Activated CD4-positive, CD25-positive, alpha-beta regulatory T cell treated with anti-CD3 and anti-CD28 coated beads, Interleukin-2, amount 50 U/mL, for 72 hours (primary cell): ENCODE results near the gene ZSWIM3.

Source experiments
- DNase-seq: peaks from one replicate; pipeline ENCODE4 v3.0.0; 2021

The ZSWIM3 gene

DNA sequence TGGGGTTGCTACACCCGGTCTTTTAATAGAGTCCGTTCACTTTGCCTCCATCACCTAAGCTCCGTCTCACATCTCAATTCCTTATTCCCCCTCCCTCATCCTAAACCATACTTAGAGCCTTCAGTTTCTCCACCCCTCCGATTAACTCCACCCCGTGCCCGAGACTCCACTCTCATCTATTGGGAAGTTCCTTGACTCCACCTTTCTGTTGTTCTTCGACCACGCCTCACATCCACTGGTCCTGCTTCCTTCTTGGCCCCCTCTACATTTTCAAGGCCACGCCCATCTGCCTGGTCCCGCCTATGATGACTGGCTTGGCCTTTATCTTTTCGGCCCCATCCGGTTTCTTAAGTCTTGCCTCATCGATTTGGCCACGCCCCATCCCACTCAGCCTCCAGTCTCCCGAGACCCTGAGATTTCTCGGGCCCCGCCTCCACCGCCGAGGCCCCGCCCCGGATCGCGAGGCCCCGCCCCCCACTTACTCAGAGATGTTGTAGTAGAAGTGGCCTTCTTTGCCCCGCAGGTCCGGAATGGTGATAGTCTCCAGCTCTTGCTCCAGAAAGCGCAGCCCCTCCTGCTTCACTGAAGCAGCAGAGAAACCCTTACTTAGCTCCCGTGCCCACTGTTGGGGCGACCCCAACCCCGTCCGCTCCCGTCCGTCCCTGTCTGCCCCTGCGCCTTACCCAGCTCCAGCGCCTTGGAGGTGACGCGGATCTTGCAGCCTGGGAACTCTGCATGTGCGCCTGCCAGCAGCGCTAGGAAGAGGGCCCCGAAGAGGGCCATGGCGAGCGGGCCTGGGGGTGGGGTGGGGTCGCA is 53.5 kb downstream of the ZSWIM3 start:
- DNase-seq = peak; percentile 94

DNA sequence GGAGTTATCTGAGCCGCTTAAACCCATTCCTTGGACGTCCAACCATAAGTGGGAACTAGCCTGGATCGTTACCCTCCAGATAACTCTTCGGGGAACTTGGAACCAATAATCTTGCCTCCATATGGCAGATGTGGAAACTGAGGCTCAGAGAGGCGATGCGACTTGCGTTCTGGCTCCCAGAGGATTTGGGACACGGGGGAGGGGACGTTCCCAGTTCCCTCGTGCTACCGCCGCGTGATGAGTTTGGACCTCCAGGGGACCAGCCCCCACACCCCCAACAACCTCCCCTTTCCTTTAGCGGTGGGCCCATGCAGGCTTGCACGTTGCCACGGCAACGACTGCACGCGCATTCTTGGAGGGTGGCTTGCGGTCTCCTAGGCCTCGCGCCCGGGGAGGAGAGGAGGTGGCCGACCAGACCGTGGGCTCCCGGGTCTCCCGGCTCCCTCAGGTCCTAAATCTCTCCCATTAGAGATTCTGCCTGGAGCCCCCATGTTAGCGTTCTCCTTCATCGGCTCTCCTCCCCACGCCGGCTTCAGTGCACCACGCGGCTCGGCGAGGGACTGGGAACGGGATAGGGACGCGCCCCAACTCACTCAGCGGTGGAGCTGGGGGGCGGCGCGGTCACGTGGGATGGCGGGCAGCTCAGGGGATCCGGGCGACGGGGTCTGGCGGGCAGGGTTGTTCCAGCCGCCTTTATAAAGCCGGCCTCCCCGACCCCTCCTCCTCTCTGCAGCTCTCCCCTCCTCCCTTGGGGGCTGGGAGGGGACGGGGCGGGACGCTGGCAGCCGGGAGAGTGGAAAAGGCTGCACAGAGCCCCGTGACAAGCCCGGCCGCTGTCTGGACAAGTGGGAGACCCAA is 54.3 kb downstream of the ZSWIM3 start, which contains the start of gene PLTP:
Gene PLTP, minus strand, starts transcription at position 670 of the 858 bp plus-strand sequence. CDS start 703 bp downstream, outside the sequence.
- DNase-seq = no peak

DNA sequence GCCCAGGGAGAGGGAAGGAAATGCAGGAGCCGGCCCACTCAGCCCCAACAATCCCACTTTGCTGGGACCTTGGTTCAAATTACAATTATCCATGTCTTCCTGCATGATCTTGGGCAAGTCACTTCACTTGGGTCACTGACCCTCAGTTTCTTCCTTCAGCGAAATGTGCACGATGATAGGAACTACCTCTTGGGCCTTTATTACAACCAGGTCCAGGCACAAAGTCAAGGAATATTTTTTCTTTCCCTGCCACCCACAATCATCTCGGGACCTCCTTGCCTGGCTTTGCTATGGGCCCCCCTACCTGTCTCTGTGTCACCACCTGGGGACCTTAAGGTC is 54.9 kb downstream of the ZSWIM3 start:
- DNase-seq = no peak

DNA sequence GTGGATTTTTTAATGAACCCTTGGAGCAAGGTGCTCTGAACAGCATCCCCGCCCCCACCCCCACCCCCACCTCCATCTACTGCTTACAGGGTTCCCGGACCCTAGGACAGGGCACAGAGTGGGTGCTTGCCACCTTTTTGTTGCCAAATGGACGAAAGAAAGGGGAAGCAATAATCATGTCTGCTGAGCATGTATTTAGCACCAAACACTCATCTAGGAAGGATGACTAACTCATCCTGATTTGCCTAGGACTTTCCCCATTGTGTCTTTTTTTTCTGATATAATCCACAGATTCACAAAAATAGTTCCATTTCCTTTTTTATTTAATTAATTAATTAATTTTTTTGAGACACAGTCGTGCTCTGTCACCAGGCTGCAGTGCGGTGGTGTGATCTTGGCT is 55.7 kb downstream of the ZSWIM3 start:
- no peak for DNase-seq

DNA sequence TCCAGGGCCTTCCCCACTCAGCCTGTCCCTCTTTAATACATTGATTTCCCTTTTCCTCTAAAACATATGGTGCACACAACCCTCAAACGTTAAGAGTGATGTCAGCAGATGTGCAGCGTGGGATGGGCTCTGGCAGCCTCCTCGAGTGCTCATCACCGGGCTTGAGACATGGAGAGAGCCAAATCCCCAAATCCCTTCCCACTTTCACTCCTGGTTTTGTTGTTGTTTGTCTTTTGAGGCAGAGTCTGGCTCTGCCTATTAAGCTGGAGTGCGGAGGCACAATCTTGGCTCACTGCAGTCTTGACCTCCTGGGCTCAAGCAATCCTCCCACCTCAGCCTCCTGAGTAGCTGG is 60.4 kb downstream of the ZSWIM3 start:
- no peak for DNase-seq

DNA sequence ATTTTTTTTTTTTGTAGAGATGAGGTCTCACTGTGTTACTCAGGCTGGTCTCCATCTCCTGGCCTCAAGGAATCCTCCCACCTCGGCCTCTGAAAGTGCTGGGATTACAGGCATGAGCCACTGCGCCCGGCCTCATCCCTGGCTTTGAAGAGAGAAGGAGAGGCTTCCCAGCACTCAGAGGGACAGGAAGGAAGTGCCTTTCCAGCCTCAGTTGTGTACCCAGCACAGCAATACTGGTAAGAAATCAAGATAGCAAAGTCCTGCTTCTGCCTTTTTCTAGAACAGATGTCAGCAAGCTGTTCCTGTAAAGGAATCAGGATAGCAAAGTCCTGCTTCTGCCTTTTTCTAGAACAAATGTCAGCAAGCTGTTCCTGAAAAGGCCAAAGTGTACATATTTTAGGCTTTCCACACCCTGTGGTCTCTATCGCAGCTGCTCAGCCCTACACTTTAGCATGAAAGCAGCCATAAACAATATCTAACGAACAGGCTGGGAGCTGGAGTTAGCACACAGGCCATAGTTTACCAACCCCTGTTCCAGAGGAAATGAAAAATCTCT is 60.8 kb downstream of the ZSWIM3 start:
- DNase-seq = no peak

DNA sequence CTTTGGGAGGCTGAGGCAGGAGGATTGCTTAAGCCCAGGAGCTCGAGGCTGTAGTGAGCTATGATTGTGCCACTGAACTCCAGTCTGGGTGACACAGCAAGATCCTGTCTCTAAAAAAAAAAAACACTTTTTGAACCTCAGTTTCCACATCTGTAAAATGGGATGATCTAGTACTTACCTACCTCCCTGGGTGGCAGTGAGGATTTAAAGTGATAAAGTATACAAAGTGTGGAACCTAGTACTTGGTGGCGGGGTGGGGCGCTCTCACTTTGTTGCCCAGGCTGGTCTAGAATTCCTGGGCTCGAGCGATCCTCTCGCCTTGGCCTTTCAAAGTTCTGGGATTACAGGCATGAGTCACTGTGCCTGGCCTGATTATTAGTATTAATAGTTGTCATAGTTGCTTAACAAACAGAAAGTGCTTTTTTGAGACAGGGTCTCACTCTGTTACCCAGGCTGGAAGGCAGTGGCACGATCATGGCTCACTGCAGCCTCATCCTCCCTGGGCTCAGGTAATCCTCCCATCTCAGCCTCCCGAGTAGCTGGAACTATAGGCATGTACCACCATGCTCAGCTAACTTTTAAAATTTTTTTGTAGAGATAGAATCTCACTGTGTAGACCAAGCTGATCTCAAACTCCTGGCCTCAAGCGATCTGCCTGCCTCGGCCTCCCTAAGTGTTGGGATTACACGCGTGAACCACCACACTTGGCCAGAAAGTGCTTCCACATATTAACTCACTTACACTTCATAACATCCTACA is 61.5 kb downstream of the ZSWIM3 start:
- DNase-seq = no peak

DNA sequence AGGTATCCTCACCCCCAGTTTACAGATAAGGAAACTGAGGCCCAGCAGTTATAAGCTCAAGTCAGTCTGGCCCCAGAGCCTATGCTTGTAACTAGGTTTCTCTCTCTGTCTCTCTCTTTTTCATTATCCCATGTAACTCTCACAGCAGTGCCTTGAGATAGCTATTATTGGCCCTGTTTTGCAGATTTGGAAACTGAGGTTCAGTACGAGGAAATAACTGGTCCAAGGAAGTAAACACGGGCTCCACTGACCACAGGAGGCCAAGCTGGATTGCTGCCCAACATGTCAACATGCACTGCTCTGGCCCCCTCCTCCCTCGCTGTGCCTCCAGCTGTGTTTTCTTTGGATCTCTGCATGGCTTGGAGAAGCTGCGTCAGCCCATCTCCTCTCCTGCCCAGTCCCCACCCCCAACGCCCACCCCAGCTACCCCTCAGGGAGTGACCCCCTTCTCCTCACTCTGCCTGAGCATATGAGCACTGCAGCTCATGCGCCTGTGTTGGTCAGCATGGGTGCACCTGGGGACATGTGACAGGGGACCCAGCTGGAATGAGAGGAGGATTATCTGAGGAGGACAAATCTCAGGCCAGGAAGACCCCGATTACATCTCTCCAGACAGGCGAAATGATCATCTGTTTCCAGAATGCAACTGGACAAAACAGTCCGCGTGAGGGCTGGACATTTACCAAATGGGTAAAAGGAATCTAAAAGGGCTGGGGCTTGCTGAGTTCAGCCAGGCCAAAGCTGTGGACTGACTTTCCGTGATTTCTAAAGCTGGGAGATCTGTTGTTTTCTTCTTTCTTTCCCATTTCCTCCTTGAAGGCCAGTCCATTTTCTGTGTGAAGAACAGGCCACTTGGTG is 62.4 kb downstream of the ZSWIM3 start:
- DNase-seq = no peak

DNA sequence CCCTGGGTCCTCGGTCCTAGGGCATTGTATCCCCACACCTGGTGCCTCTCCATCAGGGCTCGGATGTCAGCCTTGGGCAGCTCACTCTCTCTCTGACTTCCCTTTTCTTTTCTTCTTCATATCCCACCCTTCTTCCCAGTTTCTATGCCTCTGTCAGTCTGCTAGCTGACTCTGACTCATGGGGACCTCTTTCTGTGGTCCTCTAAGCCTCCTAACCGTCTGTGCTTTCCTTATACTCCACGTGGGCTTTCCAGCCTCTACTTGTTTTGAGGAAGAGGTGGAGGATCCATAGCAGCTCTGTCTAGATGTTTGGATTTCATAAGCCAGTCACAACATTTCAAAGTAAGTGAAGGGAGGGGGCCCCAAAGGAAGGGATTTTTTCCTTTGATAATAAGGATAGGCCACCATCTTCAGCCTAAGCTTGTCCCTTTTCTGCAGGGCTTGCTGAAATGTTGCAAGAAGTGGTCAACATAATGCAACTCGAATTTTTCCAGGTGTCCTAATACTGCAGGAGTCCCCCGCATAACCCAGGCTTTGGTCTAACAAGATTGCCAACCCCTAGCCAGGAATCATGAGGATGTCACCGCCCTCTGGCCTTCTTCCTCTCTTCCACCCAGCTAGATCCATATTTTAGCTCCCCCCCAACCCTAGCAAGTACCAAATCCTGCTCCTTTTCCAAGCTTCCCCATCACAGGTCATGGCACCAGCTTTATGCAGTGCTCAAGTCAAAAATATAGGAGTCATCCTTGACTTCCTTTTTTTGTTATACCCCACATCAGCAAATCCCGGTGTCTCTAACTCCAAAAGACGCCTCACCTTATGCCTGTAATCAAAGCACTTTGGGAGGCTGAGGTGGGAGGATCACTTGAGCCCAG is 63.3 kb downstream of the ZSWIM3 start:
- DNase-seq = no peak

DNA sequence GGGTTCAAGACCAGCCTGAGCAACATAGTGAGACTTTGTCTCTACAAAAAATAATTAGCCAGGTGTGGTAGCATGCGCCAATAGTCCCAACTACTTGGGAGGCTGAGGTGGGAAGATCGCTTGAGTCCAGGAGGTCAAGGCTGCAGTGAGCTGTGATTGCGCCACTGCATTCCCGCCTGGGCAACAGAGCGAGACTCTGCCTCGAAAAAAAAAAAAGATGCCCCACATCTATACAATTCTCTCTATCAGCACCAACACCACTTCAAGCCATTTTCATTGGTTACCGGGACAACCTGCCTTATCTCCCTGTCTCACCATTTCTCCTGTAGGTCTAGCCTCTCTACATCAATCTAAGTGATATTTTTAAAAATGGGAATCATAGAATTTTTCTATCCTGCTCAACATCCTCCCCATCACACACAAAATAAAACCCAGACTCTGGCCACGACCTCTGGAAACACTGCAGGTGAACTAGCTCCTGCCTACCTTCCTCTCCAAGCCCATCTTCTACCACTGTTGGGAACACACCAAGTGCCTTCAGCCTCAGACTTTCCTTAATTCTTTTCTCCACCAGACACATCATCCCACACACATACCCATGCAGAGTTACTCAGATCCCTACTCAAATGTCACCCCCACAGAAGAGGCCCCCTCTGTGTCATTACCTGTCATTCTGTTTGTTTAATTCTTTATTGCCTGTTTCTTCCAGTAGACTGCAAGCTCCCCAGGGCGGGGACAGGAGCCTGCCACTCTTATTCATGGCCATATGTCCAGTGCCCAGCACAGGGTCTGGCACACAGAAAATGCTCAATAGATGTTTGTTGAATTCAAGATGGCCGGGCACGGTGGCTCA is 64.1 kb downstream of the ZSWIM3 start:
- no peak for DNase-seq

DNA sequence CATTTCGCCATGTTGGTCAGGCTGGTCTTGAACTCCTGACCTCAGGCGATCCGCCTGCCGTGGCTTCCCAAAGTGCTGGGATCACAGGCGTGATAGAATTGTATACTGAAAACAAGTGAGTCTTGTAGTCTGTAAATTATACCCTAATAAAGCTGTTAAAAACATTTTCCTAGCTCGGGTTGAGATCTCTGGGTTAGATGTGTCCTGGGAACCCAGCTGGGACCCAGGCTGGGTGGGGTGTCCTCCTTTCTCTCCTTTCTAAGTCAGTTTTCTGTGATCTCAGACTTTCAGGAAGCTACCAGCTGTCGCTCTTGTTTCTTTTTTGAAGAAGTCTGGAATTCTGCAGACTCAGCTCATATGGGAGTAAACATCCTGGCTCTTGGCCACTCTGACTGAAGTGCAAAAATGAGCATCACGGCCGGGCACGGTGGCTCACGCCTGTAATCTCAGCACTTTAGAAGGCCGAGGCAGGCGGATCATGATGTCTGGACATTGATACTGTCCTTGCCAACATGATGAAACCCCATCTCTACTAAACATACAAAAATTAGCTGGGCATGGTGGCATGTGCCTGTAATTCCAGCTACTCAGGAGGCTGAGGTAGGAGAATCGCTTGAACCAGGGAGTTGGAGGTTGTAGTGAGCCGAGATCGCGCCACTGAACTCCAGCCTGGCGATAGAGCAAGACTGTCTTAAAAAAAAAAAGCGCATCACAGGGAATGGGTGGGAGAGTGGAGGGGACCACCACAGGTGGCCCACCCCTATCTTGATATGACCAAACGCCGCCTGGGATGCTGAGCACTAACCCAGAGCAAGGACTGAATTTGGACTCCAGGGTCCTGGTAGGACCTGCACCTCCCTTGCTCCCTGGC is 67.2 kb downstream of the ZSWIM3 start:
- no peak for DNase-seq

DNA sequence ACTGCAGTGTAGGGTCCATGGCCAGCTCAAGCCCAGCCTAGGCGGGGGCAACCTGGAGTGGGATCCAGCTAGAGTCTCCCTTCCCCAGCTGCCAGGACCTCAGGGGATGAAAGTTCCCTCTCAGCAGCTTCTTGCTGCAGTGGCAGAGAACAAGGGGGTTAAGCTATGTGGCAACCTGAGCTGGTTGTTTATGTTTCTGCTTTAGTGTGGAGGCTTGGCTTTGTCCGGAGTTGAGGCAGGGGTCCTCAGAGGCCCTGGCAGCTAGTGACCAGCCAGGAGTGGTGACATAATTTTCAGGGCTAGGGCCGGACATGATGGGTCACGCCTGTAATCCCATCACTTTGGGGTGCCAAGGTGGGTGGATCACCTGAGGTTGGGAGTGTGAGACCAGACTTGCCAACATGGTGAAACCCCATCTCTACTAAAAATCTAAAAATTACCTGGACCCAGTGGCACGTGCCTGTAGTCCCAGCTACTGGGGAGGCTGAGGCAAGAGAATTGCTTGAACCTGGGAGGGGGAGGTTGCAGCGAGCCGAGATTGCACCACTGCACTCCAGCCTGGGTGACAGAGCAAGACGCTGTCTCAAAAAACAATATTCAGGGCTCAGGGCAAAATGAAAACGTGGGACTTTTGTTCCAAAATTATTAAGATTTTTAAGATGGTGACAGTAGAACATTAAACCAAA is 68.5 kb downstream of the ZSWIM3 start:
- no peak for DNase-seq

DNA sequence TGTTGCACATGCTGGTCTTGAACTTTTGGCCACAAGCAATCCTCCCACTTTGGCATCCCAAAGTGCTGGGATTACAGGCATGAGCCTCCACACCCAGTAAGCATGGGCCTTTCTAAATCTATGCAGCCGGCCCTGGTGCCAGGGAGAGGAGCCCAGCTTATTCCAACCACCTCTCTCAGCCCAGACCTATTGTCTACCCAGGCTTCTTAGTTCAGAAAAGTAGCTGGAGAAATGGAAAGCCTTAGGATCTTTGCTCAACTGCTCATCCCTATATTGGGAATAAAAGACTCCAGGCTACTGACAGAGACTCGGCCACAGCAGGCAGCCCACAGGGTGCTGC is 69.3 kb downstream of the ZSWIM3 start:
- no peak for DNase-seq

DNA sequence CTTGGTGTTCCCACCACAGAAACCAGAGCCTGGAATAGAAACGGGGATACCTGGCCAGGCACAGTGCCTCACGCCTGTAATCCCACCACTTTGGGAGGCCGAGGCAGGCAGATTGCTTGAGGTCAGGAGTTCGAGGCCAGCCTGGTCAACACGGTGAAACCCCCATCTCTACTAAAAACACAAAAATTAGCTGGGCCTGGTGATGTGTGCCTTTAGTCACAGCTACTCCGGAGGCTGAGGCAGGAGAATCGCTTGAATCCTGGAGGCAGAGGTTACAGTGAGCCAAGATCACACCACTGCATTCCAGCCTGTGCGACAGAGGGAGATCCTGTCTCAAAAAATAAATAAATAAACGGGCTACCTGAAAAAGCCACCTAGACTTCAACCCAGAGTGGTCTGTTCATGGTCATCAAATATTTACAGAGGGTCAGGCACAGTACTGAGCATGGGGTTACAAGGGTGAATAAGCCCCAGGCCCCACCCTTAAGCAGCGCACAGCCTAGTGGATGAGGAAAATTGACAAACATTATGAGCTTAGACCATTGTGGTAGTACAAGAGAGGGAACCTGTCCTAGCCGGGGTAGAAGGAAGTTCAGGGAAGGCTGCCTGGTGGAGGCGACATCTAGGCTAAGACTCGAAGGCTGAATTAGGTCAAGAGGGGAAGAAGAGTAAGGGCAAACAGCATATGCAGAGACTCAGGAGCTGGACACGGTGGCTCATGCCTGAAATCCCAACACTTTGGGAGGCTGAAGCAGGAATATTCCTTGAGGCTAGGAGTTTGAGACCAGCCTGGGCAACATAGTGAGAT is 69.9 kb downstream of the ZSWIM3 start:
- no peak for DNase-seq
